Activated naive CD8-positive, alpha-beta T cell treated with anti-CD3 and anti-CD28 coated beads, Interleukin-2, amount 10 ng/mL, durations not matched to agents 7 days and 5 days (primary cell): ENCODE measurements around the gene LRP8. TPM values are rescaled to one million over a fixed set of nuclear protein-coding genes. Genes with fewer than 3 reads are reported as not detected.

Experiments
- ATAC-seq: fragments of 150-1000 bp; cut with Tn5 transposase; one replicate; pipeline ENCODE4 v1.10.0; 2021; ENCODE audit warnings: low read depth, moderate library complexity
- POLR2A ChIA-PET: fragments of 350-600 bp; sonication (Branson Sonifier 250); formaldehyde crosslinking; loops from one replicate; lab custom pipeline; 2021; ENCODE audit warnings: antibody characterized with exemption; lab: Charles Lee
- DNase-seq: peaks from one replicate; pipeline ENCODE4 v3.0.0; 2021
- H3K27ac Mint-ChIP-seq: one replicate; pipeline ENCODE4 v1.8.0; 2022; ENCODE audit warnings: mild to moderate bottlenecking, mixed read lengths
- H3K27me3 Mint-ChIP-seq: one replicate; pipeline ENCODE4 v1.8.0; 2022; ENCODE audit warnings: mild to moderate bottlenecking, moderate library complexity, mixed read lengths
- H3K36me3 Mint-ChIP-seq: one replicate; pipeline ENCODE4 v1.8.0; 2021; ENCODE audit warnings: mild to moderate bottlenecking, mixed read lengths
- H3K4me1 Mint-ChIP-seq: one replicate; pipeline ENCODE4 v1.8.0; 2021; ENCODE audit warnings: mixed read lengths
- H3K4me3 Mint-ChIP-seq: one replicate; pipeline ENCODE4 v1.8.0; 2022; ENCODE audit warnings: mild to moderate bottlenecking, moderate library complexity, mixed read lengths
- H3K9me3 Mint-ChIP-seq: one replicate; pipeline ENCODE4 v1.8.0; 2021; ENCODE audit warnings: mixed read lengths
- total RNA-seq, 2 experiments: library from RNA; stranded (reverse); gene quantifications; one replicate each; pipeline ENCODE4 v1.2.3, GENCODE V29; 2021

Gene LRP8
- total RNA-seq, 2 experiments from 2014 or later = 45.0 to 54.3 TPM

GRCh38 chr1:53368314-53369033 lies 40.6 kb upstream of the LRP8 start:
- POLR2A ChIA-PET = interaction anchor here (0.8 to 4.0 kb wide), 9 partner anchors 22 to 685 kb away, joined by 3 to 76 read pairs (median 4); partner anchors contain the start of genes LRP8, TCEANC2 and TMEM59
- peaks cover 19% of the 10 kb centered on the region for H3K4me1 Mint-ChIP-seq
- H3K27me3 Mint-ChIP-seq = no peaks in the 10 kb centered on the region
- no peaks in the 10 kb centered on the region for H3K9me3 Mint-ChIP-seq
- DNase-seq = peak; percentile 44
- ATAC-seq = no peak
- peak overlapping the region; percentile 97 for H3K4me3 Mint-ChIP-seq
- peaks cover 2% of the 10 kb centered on the region for H3K36me3 Mint-ChIP-seq
- H3K27ac Mint-ChIP-seq = peak overlapping the region; percentile 95

- POLR2A ChIA-PET = interaction anchor here (0.8 to 4.0 kb wide), 9 partner anchors 22 to 685 kb away, joined by 3 to 76 read pairs (median 4); partner anchors contain the start of genes LRP8, TCEANC2 and TMEM59
Measured at GRCh38 chr1:53367503-53368313, 39.8 kb upstream of the LRP8 start.

GRCh38 chr1:53366901-53367502 lies 39.1 kb upstream of the LRP8 start:
- peaks cover 22% of the 10 kb centered on the region for H3K4me1 Mint-ChIP-seq
- ATAC-seq (no peak), DNase-seq (peak; percentile 23)
- no peaks in the 10 kb centered on the region for H3K27me3 Mint-ChIP-seq
- peak overlapping the region; percentile 97 for H3K4me3 Mint-ChIP-seq
- H3K27ac Mint-ChIP-seq = no peak overlapping the region
- H3K36me3 Mint-ChIP-seq = peaks cover 2% of the 10 kb centered on the region
- H3K9me3 Mint-ChIP-seq = no peaks in the 10 kb centered on the region
- POLR2A ChIA-PET = interaction anchor here (0.6 to 4.0 kb wide), 4 partner anchors 23 to 471 kb away, joined by 3 to 76 read pairs (median 7); partner anchors contain the start of genes LRP8 and NDC1

More at GRCh38 chr1:53367503-53368313, 39.8 kb upstream of the LRP8 start:
- Mint-ChIP-seq H3K4me3 (peak overlapping the region; percentile 97), H3K4me1 (peaks cover 22% of the 10 kb centered on the region), H3K36me3 (peaks cover 2% of the 10 kb centered on the region), H3K27ac (peak overlapping the region; percentile 95), H3K27me3 (no peaks in the 10 kb centered on the region), H3K9me3 (no peaks in the 10 kb centered on the region)
- DNase-seq (peak; percentile 47), ATAC-seq (peak; percentile 95)

- DNase-seq (peak; percentile 4), ATAC-seq (no peak)
- Mint-ChIP-seq H3K27me3 (no peaks in the 10 kb centered on the region), H3K4me1 (peaks cover 22% of the 10 kb centered on the region), H3K36me3 (peaks cover 2% of the 10 kb centered on the region), H3K4me3 (no peak overlapping the region), H3K27ac (no peak overlapping the region), H3K9me3 (no peaks in the 10 kb centered on the region)
- POLR2A ChIA-PET = no interaction called here
Measured at GRCh38 chr1:53365437-53366063, 37.7 kb upstream of the LRP8 start.

DNA sequence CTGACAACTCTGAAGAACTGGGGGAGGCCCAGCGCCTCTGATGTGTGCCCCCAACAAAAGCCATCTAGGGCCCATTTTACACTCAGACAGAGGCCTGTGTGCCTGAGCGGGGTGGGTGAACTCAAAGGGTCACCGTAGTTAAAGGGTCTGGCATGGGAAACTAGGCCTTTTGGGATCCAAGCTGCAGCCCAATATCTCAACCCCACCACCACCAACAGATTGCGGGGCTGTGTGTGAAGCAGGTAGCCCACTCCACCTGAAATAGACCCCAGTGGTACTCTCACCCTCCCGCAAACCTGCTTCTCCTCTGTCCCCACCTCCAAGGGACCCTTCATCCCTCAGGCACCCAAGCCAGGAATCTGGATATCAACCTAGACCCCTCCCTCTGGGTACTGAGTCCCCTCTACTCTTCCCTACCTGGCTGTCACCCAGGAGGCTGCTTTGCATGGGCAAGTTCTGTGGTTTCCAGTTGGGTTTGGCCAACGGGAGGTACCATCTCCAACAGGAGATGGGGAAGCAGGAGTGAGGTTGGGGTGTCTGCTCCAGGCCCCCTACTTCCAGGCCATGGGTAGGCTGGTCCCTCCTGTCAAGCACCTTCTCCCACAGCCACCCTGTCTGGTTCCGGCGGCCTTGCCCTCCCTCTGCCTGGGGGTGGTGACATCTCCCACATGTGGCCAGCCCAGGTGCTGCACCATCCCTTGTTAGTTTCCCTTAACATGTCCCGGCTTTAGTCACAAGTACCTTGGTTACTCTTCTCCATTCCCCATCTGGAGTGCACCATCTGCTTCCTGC lies 35.2 kb upstream of the LRP8 start:
- Mint-ChIP-seq H3K4me1 (peaks cover 13% of the 10 kb centered on the region), H3K27ac (peak overlapping the region; percentile 52), H3K4me3 (no peak overlapping the region), H3K27me3 (peaks cover 12% of the 10 kb centered on the region), H3K36me3 (peaks cover 2% of the 10 kb centered on the region), H3K9me3 (no peaks in the 10 kb centered on the region)
- peak; percentile 24 for DNase-seq
- no peak for ATAC-seq
- POLR2A ChIA-PET = no interaction called here

DNA sequence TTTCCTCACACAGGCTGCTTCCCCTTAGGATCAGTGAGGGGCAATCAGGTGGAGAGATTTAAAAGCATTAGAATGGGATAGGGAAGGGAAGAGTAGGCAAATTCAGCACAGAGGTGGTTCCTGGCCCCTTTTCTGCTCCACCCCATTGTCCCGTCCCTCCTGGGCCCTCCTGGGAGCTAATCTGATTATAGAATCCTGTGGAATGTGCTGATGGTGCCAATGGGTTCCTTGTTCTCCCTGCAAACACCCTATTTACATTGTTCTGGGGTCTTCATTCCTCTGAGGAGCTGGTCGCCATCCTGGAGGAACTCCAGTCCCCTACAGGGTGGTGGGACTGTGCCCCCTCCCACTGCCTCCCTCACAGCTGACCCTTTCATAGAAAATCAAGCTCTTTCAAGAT lies 34.4 kb upstream of the LRP8 start:
- peaks cover 12% of the 10 kb centered on the region for H3K27me3 Mint-ChIP-seq
- H3K27ac Mint-ChIP-seq = no peak overlapping the region
- ATAC-seq (no peak), DNase-seq (peak; percentile 4)
- peaks cover 1% of the 10 kb centered on the region for H3K9me3 Mint-ChIP-seq
- no peaks in the 10 kb centered on the region for H3K36me3 Mint-ChIP-seq
- POLR2A ChIA-PET = no interaction called here
- no peak overlapping the region for H3K4me3 Mint-ChIP-seq
- H3K4me1 Mint-ChIP-seq = peaks cover 7% of the 10 kb centered on the region

DNA sequence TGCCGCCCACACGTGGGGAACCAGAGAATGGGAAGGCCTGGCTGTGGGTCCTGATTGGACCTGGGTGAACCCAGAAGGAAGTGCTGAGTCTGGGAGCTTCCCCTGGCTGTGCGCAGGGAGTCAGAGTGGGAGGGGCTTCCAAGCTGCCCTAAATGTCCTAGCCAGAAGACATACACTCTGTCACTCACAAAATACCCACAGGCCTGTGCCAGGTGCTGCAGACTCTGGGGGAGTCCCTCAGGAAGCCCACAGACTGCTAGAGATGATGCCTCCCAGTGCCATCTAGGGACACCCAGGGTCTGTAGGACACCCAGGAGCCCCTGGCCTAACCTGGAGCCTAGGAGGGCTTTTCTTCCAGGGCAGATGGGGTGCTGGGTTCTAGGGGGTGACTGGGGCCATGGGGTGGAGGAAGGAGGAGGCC lies 33.7 kb upstream of the LRP8 start:
- no peak overlapping the region for H3K27ac Mint-ChIP-seq
- POLR2A ChIA-PET = no interaction called here
- ATAC-seq (no peak), DNase-seq (peak; percentile 13)
- H3K4me3 Mint-ChIP-seq = no peak overlapping the region
- peaks cover 3% of the 10 kb centered on the region for H3K4me1 Mint-ChIP-seq
- peaks cover 6% of the 10 kb centered on the region for H3K9me3 Mint-ChIP-seq
- peaks cover 12% of the 10 kb centered on the region for H3K27me3 Mint-ChIP-seq
- no peaks in the 10 kb centered on the region for H3K36me3 Mint-ChIP-seq

GRCh38 chr1:53359934-53360276 lies 32.0 kb upstream of the LRP8 start:
- peaks cover 3% of the 10 kb centered on the region for H3K4me1 Mint-ChIP-seq
- peaks cover 6% of the 10 kb centered on the region for H3K9me3 Mint-ChIP-seq
- no peak overlapping the region for H3K4me3 Mint-ChIP-seq
- H3K36me3 Mint-ChIP-seq = no peaks in the 10 kb centered on the region
- POLR2A ChIA-PET = no interaction called here
- DNase-seq (no peak), ATAC-seq (no peak)
- no peak overlapping the region for H3K27ac Mint-ChIP-seq
- peaks cover 16% of the 10 kb centered on the region for H3K27me3 Mint-ChIP-seq

DNA sequence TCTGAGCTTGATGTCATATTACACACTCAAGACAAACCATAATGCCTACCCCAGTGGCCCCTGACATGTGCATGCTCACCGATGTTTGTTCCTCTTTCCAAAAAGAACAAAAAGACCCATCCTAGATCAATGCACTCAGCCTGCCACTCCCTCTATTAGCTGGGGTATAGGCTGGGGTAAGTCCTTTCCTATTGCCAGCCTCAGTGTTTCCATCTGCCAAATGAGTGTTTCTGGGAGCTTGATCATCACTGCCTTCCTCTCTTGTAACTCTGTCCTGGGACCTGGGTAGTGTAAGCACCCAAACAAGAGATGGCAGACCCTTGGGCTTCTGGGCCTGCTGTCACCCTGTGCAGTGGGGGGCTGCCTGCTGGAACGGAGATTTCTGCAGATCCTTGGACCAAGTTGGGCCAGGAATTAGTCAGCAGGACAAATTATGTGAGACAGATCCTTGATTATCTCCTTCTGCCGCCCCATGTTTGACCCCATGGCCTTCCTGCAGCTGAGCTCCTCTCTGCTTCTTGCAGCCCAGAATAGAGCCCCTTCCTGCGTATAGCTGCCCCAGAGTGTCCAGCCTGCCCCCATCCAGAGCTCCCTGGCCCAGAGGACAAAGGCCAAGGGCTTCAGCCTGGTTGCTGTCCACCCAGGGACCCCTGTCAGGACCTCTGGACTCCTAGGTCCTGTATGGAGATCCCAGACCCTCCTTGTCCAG lies 31.5 kb upstream of the LRP8 start:
- H3K4me1 Mint-ChIP-seq = peaks cover 3% of the 10 kb centered on the region
- POLR2A ChIA-PET = no interaction called here
- DNase-seq (peak; percentile 19), ATAC-seq (no peak)
- no peaks in the 10 kb centered on the region for H3K36me3 Mint-ChIP-seq
- peaks cover 6% of the 10 kb centered on the region for H3K9me3 Mint-ChIP-seq
- H3K4me3 Mint-ChIP-seq = no peak overlapping the region
- H3K27ac Mint-ChIP-seq = no peak overlapping the region
- H3K27me3 Mint-ChIP-seq = peaks cover 18% of the 10 kb centered on the region

DNA sequence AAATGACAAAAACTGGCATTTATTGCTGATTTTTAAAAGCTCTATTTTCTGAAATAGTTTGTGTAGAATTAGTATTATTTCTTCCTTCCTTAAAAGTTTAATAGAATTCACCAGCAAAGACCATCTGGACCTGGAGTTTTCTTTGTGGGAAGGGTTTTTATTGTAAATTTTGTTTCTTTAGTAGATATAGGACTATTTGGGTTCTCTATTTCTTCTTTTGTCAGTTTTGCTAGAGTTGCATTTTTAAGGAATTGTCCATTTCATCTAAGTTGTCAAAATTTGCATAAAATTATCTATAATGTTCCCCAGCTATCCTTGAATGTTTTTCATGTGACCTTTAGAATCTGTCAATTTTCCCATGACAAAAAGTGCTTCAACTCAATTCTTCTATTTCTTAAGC lies 28.8 kb upstream of the LRP8 start:
- H3K9me3 Mint-ChIP-seq = peaks cover 6% of the 10 kb centered on the region
- ATAC-seq = no peak
- POLR2A ChIA-PET = no interaction called here
- DNase-seq = no peak
- no peaks in the 10 kb centered on the region for H3K36me3 Mint-ChIP-seq
- H3K27ac Mint-ChIP-seq = no peak overlapping the region
- peaks cover 32% of the 10 kb centered on the region for H3K27me3 Mint-ChIP-seq
- H3K4me1 Mint-ChIP-seq = no peaks in the 10 kb centered on the region
- no peak overlapping the region for H3K4me3 Mint-ChIP-seq

- Mint-ChIP-seq H3K9me3 (peaks cover 6% of the 10 kb centered on the region), H3K27ac (no peak overlapping the region), H3K4me1 (no peaks in the 10 kb centered on the region), H3K27me3 (peaks cover 26% of the 10 kb centered on the region), H3K4me3 (no peak overlapping the region), H3K36me3 (no peaks in the 10 kb centered on the region)
- ATAC-seq (no peak), DNase-seq (no peak)
- POLR2A ChIA-PET = no interaction called here
Measured at GRCh38 chr1:53354119-53354518, 26.2 kb upstream of the LRP8 start.

GRCh38 chr1:53352561-53352960 lies 24.7 kb upstream of the LRP8 start:
- ATAC-seq = no peak
- POLR2A ChIA-PET = no interaction called here
- Mint-ChIP-seq H3K27me3 (peaks cover 20% of the 10 kb centered on the region), H3K4me3 (no peak overlapping the region), H3K4me1 (no peaks in the 10 kb centered on the region), H3K9me3 (peaks cover 4% of the 10 kb centered on the region), H3K36me3 (no peaks in the 10 kb centered on the region), H3K27ac (no peak overlapping the region)
- DNase-seq = no peak
